ENCODE data around the gene ADARB1. TPM values are rescaled to one million over a fixed set of nuclear protein-coding genes. Genes with fewer than 3 reads are reported as not detected.

The ADARB1 gene
- total and polyA plus RNA-seq, 2 of the 8 experiments (the other 6 are each of a cell fraction or from before 2014, with no cell fraction given), result 4.7 to 14.9 TPM

DNA sequence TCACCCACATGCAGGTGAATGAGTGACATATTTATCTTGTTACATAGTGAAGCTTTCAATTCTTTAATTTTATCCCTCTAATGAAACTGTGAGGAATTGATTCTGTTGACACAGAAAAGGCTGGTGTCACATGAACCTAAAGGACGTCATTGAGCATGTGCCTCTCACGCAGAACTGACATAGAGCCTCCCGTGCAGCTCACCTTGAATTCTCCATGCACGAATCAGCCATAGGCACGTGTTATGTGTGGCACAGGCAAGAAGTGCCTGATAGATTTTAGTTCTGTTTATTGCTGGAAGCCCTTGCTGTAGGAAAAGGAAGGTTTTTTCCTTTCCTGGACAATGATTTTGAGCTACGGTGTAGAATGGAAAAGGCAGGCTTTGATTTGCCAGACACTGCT is 11.3 kb downstream of the ADARB1 start:
- peaks cover 1% of the 10 kb centered on the region in 2 experiments for H4K20me1 ChIP-seq (replicated peaks in 1 of 2; ENCODE audit: control insufficient read depth in 1 of 2, insufficient read depth in 2 of 2, low read length in 2 of 2)
- H2BK15ac ChIP-seq (ENCODE audit: low read length), result no peak overlapping the region
- no peak overlapping the region for H2AK5ac ChIP-seq (ENCODE audit: low read depth, low read length)
- no peak overlapping the region for H2AFZ ChIP-seq (ENCODE audit: low read length)
- no peak overlapping the region for H3K56ac ChIP-seq (replicated peaks; ENCODE audit: insufficient read length, low read depth, low read length)
- no peak overlapping the region for H2BK20ac ChIP-seq (ENCODE audit: low read length)
- no peak overlapping the region for H3K14ac ChIP-seq (ENCODE audit: insufficient read length)
- ChIA-PET POLR2A (ENCODE audit: partially characterized antibody) (interaction anchor here (1.1 kb wide), 1 partner anchor 14 kb away, joined by 3 read pairs; no protein-coding TSS in a partner anchor), CTCF (ENCODE audit: partially characterized antibody) (interaction anchor here (0.6 to 3.0 kb wide), 7 partner anchors 13 to 136 kb away, joined by 3 to 15 read pairs (median 3); no protein-coding TSS in a partner anchor)
- FAIRE-seq, result no peak
- WGBS, 2 experiments (ENCODE audit: extremely low coverage in 1 of 2, insufficient coverage in 1 of 2, insufficient read length in 1 of 2, insufficient replicate concordance in 2 of 2, low coverage in 1 of 2, low lambda C conversion rate in 2 of 2, missing lambda C conversion rate in 1 of 2), result 90% methylated on average over 6 of the region's 6 CpGs; no CpG with 5 or more reads in 1 of the 2 experiments
- H3K79me1 ChIP-seq (ENCODE audit: low read depth, low read length), result peaks cover 3% of the 10 kb centered on the region; the same call in 1 of the 2 replicates
- TF ChIP-seq RAD21 (IDR thresholded peaks at IDR 0.05 in 1 of 2, conservative IDR thresholded peaks at IDR 0.05 in 1 of 2; ENCODE audit: low read depth in 2 of 2, low read length in 2 of 2) (no peak), POU5F1 (IDR thresholded peaks at IDR 0.05; ENCODE audit: low read depth, low read length) (no peak), CBX8 (IDR thresholded peaks at IDR 0.05; ENCODE audit: borderline replicate concordance, low read depth, low read length) (no peak), TAF7 (optimal IDR thresholded peaks at IDR 0.05; ENCODE audit: borderline replicate concordance, low read depth, low read length) (no peak), SP4 (IDR thresholded peaks at IDR 0.05; ENCODE audit: low read length) (no peak), EGR1 (IDR thresholded peaks at IDR 0.05; ENCODE audit: borderline replicate concordance, low read depth, low read length) (no peak)
- no peak overlapping the region for H3K18ac ChIP-seq (ENCODE audit: extremely low read depth, low read length)
- H3K4me2 ChIP-seq (ENCODE audit: insufficient read depth in 1 of 2, low read depth in 2 of 2, low read length in 2 of 2), result no peak overlapping the region
- no peak overlapping the region for H4K5ac ChIP-seq (ENCODE audit: insufficient read length, low read depth, low read length)
- H2BK120ac ChIP-seq (replicated peaks; ENCODE audit: low read depth, low read length), result no peak overlapping the region
- no peak overlapping the region for H3K4me3 ChIP-seq (ENCODE audit: extremely low read depth in 1 of 4, insufficient read depth in 2 of 4, low read depth in 3 of 4, low read length in 4 of 4)
- no peak overlapping the region for H3K9ac ChIP-seq (replicated peaks in 1 of 4; ENCODE audit: extremely low read depth in 1 of 4, low read depth in 3 of 4, low read length in 3 of 4)
- H3K4ac ChIP-seq (replicated peaks; ENCODE audit: insufficient read length, low read depth, low read length), result no peak overlapping the region
- H3K9me3 ChIP-seq (ENCODE audit: insufficient read depth in 2 of 2, low read depth in 1 of 2, low read length in 1 of 2), result no peaks in the 10 kb centered on the region
- no peak overlapping the region for H3K23ac ChIP-seq (ENCODE audit: insufficient read length)
- H3K36me3 ChIP-seq (ENCODE audit: control insufficient read depth in 2 of 4, insufficient read depth in 4 of 4, low read length in 3 of 4), result no peaks in the 10 kb centered on the region
- H3K4me1 ChIP-seq (replicated peaks in 1 of 4; ENCODE audit: control insufficient read depth in 3 of 4, insufficient read depth in 4 of 4, low read length in 3 of 4), result no peaks in the 10 kb centered on the region; a peak in 1 of 7 replicates
- H2BK5ac ChIP-seq (ENCODE audit: low read depth, low read length), result no peak overlapping the region
- H4K8ac ChIP-seq (ENCODE audit: extremely low read depth, insufficient read depth, low read length), result no peak overlapping the region
- 0 out of 4 replicates have a peak, but pooled peaks cover 0 to 4% of the 10 kb centered on the region in 2 experiments for H3K79me2 ChIP-seq (ENCODE audit: control insufficient read depth in 1 of 2, insufficient read depth in 2 of 2, low read length in 2 of 2)
- no peak overlapping the region for H4K91ac ChIP-seq (replicated peaks; ENCODE audit: insufficient read length, low read length)
- no peaks in the 10 kb centered on the region; a peak in 1 of 7 replicates for H3K27me3 ChIP-seq (replicated peaks in 1 of 4; ENCODE audit: control insufficient read depth in 3 of 4, extremely low read depth in 1 of 4, insufficient read depth in 3 of 4, low read length in 3 of 4)
- H3K23me2 ChIP-seq (ENCODE audit: low read depth, low read length), result no peaks in the 10 kb centered on the region
- no peak for DNase-seq (ENCODE audit: low read depth in 1 of 2, low spot score in 2 of 2)
- no peak overlapping the region for H3K27ac ChIP-seq (ENCODE audit: low read depth, low read length)
- H2BK12ac ChIP-seq (ENCODE audit: low read depth, low read length), result no peak overlapping the region

All from H1 (cell line).